HUES6 (cell line): Measurements from ENCODE around the gene C1orf74.

Experiments used
- H3K27ac ChIP-seq: 2 replicates; pipeline ENCODE4 v1.7.0; 2013; ENCODE audit warnings: low read depth, mild to moderate bottlenecking, low read length, inconsistent platforms
- H3K27me3 ChIP-seq: 2 replicates; pipeline ENCODE4 v1.6.1; 2013; ENCODE audit warnings: low read length; ENCODE audit not compliant: control insufficient read depth, insufficient read depth
- H3K36me3 ChIP-seq: 2 replicates; pipeline ENCODE4 v1.6.1; 2013; ENCODE audit warnings: low read length; ENCODE audit not compliant: control insufficient read depth, insufficient read depth
- H3K4me1 ChIP-seq: 2 replicates; pipeline ENCODE4 v1.6.1; 2013; ENCODE audit warnings: low read length; ENCODE audit not compliant: control insufficient read depth, insufficient read depth
- H3K4me3 ChIP-seq: 2 replicates; pipeline ENCODE4 v1.5.1; 2013; ENCODE audit warnings: low read depth, low read length
- H3K9ac ChIP-seq: one replicate; pipeline ENCODE4 v1.6.1; 2013; ENCODE audit warnings: mild to moderate bottlenecking, low read length
- H3K9me3 ChIP-seq: 2 replicates; pipeline ENCODE4 v1.6.1; 2013; ENCODE audit warnings: low read depth, low read length; ENCODE audit not compliant: control insufficient read depth, insufficient read depth

Gene C1orf74

DNA sequence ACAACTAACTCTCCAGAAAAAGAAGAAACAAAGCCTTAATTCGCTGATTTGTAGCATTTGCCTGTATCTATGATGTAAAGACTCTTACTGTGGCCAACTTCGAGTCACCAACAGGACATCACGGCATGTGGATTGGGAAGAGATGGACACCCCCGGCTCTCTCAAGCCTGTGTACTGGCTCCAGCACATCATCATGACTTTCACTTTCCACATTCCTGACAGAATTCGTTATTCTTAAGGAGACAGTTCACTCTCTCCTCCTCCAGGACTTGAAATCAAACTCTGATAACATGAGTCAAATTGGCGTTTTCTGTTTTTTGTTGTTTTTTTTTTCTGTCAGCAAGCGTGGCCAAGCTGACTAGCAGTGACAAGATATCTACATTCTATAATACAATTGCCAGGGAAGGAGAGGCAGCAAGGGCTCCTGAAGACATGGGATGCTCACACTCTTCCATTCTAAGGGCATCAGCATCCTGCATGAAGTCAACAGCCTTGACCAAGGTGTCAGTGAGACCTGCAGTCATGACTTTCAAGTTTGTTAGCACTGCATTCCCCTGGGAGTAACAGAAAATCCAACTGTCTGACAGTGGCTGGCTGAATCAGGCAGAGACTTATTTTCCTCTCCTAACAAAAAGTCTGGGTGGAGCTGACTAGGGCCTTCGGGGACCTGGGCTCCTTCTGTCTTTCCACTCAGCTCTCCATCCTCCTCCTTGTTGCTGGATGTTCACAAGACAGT lies 41.8 kb downstream of the C1orf74 start:
- H3K27ac ChIP-seq = no peak overlapping the region
- H3K4me1 ChIP-seq = no peaks in the 10 kb centered on the region
- no peak overlapping the region for H3K4me3 ChIP-seq
- H3K27me3 ChIP-seq = peaks cover 22% of the 10 kb centered on the region
- H3K9me3 ChIP-seq = no peaks in the 10 kb centered on the region
- no peak overlapping the region for H3K9ac ChIP-seq
- H3K36me3 ChIP-seq = no peaks in the 10 kb centered on the region

DNA sequence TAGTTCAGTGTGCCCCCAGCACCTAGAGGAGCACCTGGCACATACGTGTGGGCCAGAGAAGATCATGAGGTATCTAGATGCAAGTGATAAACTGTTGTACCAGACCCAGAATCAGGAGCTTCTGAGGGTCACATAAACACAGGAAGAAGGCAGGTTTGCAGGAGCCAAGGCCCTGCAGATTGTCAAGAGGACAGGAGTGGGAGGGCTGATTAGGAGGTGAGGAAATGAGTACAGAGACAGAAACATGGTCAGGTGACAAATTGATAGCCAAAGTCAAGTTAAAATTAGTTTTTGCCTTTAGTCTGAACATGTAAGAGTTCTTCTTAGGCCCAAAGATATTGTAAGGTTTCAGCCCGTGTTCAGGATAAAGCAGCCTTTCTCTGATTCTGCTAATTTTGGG lies 42.5 kb downstream of the C1orf74 start:
- Histone ChIP-seq H3K9ac (no peak overlapping the region), H3K4me3 (no peak overlapping the region), H3K27me3 (peaks cover 20% of the 10 kb centered on the region), H3K9me3 (no peaks in the 10 kb centered on the region), H3K36me3 (no peaks in the 10 kb centered on the region), H3K4me1 (no peaks in the 10 kb centered on the region), H3K27ac (no peak overlapping the region)

DNA sequence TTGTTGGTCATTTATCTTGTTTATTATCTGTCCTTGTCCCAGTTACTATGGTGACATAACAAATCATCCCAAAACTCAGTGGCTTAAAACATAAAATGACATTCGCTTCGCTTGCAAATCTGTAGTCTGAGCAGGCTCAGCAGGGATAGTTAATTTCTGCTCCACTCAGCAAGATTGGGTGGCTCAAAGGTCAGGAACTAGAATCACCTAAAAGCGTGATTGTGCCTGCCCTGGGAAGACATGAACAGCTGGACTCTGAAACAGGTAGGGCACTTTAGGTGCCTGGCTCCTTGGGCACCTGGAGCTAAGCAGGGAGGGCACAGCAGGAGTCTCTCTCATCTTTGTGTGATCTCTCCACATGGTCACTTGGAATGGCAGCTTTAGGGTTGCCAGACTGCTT lies 43.2 kb downstream of the C1orf74 start:
- no peaks in the 10 kb centered on the region for H3K4me1 ChIP-seq
- H3K9ac ChIP-seq = no peak overlapping the region
- peaks cover 17% of the 10 kb centered on the region for H3K27me3 ChIP-seq
- no peak overlapping the region for H3K27ac ChIP-seq
- H3K9me3 ChIP-seq = no peaks in the 10 kb centered on the region
- no peaks in the 10 kb centered on the region for H3K36me3 ChIP-seq
- H3K4me3 ChIP-seq = no peak overlapping the region

DNA sequence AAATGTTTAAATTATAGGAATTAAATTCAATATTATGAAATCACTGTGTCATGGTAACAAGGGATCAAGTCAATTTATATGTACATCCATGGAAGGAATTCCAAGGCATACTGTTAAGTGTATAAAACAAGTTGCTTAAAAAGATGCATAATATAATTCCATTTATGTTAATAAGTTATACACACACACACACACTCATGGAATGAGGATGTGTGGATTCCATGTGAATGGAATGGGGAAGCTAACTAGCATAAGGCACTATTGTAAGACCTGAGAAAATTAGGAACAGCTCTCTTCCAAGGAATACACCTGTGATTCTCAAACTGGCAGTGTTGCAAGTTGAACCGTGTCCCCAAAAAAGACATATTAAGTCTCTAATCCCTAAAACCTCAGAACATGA lies 46.1 kb downstream of the C1orf74 start:
- H3K9ac ChIP-seq = no peak overlapping the region
- H3K4me1 ChIP-seq = no peaks in the 10 kb centered on the region
- no peak overlapping the region for H3K27ac ChIP-seq
- peaks cover 16% of the 10 kb centered on the region for H3K27me3 ChIP-seq
- no peaks in the 10 kb centered on the region for H3K9me3 ChIP-seq
- no peaks in the 10 kb centered on the region for H3K36me3 ChIP-seq
- H3K4me3 ChIP-seq = no peak overlapping the region

DNA sequence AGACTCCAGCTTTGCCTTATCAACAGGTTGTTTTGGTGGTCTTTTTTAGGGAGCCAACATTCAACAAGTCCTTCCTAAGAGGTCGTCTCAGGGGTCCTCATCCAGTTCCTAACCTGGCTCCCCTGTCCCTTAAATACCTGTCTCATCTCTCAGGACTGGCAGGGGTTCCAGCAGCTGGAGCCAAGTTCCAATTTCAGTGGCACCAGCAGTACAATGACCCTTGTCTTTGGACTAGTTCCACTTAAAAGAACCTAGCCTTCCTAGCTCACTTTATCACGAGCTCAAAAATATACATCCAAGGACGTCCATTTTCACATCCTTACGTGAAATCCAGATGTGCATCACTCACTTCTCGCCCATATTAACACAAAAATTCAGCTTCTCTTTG lies 47.2 kb downstream of the C1orf74 start:
- Histone ChIP-seq H3K9me3 (no peaks in the 10 kb centered on the region), H3K27ac (no peak overlapping the region), H3K4me3 (no peak overlapping the region), H3K9ac (no peak overlapping the region), H3K27me3 (peaks cover 15% of the 10 kb centered on the region), H3K4me1 (no peaks in the 10 kb centered on the region), H3K36me3 (no peaks in the 10 kb centered on the region)

DNA sequence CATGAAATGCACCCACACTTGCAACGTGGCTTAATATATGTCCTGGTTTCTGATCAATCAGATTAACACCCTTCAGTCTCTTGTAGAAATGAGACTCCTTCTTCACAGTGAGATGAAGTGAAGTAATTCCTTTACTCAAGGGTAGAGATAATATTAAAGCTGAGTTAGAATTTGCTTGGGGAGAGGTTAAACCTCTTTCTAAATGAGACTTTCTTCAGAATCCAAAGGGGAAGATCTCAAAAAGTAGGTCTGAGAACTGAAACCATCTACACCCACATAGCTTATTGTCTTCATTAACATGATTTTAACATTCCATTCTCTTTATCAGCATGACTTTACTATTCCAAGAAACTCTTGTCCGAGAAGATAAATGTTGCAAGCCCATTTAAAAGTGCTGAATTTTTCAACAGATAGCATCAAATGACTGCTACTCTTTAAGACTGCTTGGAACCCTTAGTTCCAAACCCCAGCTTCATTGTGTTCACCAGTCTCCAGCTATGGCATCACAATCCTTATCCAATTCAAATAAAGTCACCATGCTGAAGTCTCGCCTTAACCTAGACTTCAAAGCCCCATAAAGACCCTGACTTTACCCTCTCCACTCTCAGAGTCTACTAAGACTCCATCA lies 47.8 kb downstream of the C1orf74 start:
- Histone ChIP-seq H3K9me3 (no peaks in the 10 kb centered on the region), H3K36me3 (no peaks in the 10 kb centered on the region), H3K27me3 (peaks cover 15% of the 10 kb centered on the region), H3K4me1 (no peaks in the 10 kb centered on the region), H3K4me3 (no peak overlapping the region), H3K9ac (no peak overlapping the region), H3K27ac (no peak overlapping the region)

DNA sequence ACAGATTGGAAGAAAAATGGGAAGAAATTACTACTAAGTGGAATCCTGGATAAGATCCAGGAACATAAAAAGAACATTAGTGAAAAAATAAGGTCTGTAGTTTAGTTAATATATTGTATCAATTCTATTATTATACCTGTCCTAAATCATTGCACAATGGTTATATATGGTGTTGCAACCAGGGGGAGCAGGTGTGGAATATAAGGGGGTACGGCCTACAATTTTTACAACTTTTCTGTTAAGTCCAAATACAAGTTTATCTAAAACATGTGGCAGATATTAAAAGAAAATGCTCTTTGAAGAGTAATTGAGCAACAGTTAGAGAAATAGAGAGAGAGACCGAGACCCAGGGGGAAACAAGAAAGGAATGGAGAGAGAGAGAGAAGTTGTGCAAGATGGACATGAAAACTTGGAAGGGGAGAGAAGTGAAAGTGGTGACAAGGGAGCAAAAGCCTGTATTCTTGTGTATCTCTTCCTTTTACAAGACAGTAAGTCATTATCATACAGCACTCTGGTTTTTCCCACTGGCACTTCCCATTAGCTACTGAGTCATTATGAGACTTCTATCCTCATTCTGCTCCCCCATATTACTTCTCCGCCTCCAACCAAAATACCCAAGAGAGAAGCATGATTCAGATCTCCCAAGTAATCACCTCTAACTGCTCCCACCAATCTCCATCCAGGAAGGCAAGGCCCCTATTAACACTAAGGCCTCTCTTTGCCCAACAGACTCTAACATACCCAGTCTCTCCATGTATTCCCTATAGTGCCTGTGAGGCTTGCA lies 50.8 kb downstream of the C1orf74 start:
- Histone ChIP-seq H3K27ac (no peak overlapping the region), H3K4me1 (no peaks in the 10 kb centered on the region), H3K4me3 (no peak overlapping the region), H3K9me3 (no peaks in the 10 kb centered on the region), H3K27me3 (peaks cover 15% of the 10 kb centered on the region), H3K9ac (no peak overlapping the region), H3K36me3 (no peaks in the 10 kb centered on the region)

DNA sequence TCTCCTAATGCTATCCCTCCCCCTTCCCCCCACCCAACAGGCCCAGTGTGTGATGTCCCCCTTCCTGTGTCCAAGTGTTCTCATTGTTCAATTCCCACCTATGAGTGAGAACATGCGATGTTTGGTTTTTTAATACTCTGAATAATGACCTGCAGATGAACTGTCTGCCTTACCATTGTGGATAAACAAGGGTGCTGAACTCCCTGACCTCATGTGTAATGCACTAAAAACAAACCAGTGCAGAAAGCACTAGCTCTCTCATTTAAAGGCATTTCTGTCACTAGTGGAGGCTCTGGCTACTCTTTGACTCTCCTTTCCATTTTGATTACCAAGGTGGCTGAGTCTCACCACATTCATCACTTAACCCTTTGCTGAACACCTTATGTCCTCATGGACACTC lies 51.6 kb downstream of the C1orf74 start:
- no peaks in the 10 kb centered on the region for H3K36me3 ChIP-seq
- H3K27me3 ChIP-seq = peaks cover 15% of the 10 kb centered on the region
- H3K4me3 ChIP-seq = no peak overlapping the region
- no peak overlapping the region for H3K27ac ChIP-seq
- no peaks in the 10 kb centered on the region for H3K4me1 ChIP-seq
- no peaks in the 10 kb centered on the region for H3K9me3 ChIP-seq
- no peak overlapping the region for H3K9ac ChIP-seq

DNA sequence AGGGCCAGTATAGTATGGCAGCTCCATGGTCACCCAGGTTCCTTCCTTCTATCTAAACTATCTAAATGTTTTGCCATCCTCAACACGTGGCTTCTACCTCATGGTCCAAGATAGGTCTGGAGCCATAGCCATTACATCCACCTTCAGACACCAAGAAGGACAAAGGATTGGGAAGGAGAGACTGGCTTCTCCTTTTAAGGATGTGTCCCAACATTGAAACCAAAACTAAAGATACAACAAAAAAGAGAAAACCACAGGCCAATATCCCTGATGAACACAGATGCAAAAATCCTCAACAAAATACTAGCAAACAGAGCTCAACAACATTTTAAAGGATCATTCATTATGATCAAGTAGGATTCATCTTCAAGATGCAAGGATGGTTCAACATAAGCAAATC lies 54.9 kb downstream of the C1orf74 start:
- H3K27ac ChIP-seq = no peak overlapping the region
- no peaks in the 10 kb centered on the region for H3K9me3 ChIP-seq
- no peak overlapping the region for H3K4me3 ChIP-seq
- no peak overlapping the region for H3K9ac ChIP-seq
- H3K27me3 ChIP-seq = peaks cover 6% of the 10 kb centered on the region; the same call in 1 of the 2 replicates
- H3K36me3 ChIP-seq = no peaks in the 10 kb centered on the region
- H3K4me1 ChIP-seq = no peaks in the 10 kb centered on the region
